Umbilical cord (tissue), 2 donors: Measurements from ENCODE around the gene ODF2. TPM values are rescaled to one million over a fixed set of nuclear protein-coding genes. Genes with fewer than 3 reads are reported as not detected.
"Not testable (repeated sequence)": the region's sequence is repeated elsewhere in the genome, so short reads cannot be mapped to it uniquely, and the experiment has no call there.

Experiments
- DNase-seq: peaks from one replicate; pipeline ENCODE4 v3.0.0-alpha.2; 2015; ENCODE audit warnings: low spot score
- total RNA-seq: library from RNA; depleted of rRNA; stranded (reverse); fragments of >200 nt; gene quantifications from one replicate; pipeline ENCODE4 v1.2.3, GENCODE V29; 2014; ENCODE audit warnings: low replicate concordance; ENCODE audit not compliant: insufficient read depth

Gene ODF2
- total RNA-seq, 1 donor from 2014 or later, result 16.6 TPM

DNA sequence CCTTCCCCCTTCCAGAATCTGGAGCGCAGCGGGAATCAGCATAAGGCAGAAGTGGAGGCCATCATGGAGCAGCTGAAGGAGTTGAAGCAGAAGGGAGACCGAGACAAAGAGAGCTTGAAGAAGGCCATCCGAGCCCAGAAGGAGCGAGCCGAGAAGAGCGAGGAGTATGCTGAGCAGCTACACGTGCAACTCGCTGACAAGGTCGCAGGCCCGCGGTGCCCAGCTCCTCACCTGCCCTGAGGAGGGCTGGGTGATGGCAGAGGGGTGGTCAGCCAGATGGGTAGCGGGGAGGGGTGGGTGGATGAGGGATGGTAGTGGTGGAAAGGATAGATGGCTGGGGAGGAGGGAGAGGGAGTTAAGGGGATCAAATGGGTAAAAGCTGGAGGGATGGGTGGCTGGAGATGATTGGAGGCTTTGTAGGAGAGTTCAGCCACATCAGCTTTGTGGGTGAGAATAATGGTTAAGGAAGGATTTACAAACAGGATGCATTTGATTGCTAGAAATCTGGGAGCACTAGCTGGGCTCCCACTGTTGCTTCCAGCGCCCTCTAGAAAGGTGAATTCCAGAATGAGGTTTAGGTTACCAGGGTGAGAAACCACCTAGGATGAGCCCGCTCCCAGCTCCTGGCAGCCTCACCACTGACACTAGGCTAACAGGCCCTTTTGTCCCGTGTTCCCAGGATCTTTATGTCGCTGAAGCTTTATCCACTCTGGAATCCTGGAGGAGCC is 29.0 kb downstream of the ODF2 start:
- DNase-seq, result no peak

DNA sequence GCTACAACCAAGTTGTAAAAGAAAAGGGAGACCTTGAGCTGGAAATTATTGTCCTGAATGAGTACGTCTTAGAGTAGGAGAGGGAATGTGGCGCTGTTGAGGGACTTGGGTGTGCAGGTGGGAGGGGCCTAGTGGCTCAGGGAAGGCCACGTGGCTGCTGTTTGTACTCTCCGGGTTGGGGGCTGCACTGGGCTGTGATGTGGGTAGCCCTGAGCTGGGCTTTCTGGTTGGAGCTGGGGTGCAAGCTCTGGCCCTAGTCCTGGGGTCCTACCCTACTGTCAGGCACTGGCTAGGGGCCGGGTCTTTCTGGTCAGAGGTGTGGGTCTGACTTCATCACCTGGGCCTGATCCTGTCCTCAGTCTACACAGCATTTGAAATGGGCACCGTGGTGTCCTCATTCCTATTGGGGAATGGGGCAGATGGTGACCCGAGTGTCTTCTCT is 29.6 kb downstream of the ODF2 start:
- no peak for DNase-seq

GRCh38 chr9:128486201-128486600 is 30.4 kb downstream of the ODF2 start:
- DNase-seq, result no peak

DNA sequence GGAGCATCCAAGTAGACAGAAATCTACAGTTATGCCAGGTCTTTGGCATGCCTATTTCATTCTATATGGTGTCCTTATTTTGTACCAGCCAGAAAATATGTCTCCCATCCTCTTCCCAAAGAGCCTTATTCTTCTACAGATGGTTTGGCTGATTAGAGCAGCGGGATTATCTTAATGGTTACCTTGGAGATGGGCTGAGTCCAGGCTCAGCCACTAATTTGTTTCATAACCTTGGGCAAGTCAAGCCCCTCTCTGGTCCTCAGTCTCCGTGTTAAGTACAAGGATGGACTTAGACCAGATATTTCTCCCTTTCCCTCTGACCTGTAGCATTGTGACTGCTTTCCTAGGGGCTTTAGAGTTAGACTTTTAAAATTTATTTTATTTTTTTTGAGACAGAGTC is 37.6 kb downstream of the ODF2 start:
- no peak for DNase-seq

GRCh38 chr9:128494108-128494745 is 38.4 kb downstream of the ODF2 start:
- DNase-seq, result peak; percentile 59

DNA sequence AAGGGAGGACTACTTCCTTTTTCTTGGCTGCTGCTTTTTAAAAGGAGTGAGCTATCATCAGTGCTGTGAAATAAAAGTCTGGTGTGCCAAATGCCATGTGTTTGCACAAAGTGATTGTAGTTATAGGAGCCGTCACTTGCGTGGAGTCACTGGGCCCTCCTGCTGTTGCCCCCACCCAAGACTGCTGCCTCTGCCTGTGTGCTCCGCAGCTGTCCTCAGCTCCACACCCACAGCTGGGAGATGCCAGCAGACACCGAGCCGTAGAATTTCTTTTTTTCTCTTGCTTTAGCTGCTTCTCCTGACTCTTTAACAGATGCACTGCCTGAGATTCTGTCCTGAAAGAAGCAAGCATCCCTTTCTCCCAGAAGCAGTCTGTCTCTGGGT is 38.9 kb downstream of the ODF2 start:
- no peak for DNase-seq

DNA sequence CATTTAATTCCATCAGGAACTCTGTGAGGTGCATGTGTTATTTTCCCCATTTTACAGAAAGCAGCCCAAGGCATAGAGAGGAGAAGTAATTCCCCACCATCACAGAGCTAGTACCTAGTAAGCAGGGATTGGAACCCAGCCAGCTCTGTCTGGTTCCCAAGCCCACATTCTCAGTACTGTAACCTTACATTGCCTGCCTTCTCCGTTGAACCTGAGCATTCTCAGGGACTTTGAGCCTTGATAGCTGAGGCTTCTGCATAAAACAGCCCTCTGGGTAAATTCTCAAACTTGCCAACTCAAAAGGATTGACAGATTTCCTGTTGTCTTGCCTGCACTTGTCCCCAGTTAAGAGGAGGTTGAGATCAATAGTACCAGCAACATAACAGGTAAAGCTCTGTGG is 39.5 kb downstream of the ODF2 start:
- no peak for DNase-seq

GRCh38 chr9:128495804-128496417 is 40.1 kb downstream of the ODF2 start:
- no peak for DNase-seq

DNA sequence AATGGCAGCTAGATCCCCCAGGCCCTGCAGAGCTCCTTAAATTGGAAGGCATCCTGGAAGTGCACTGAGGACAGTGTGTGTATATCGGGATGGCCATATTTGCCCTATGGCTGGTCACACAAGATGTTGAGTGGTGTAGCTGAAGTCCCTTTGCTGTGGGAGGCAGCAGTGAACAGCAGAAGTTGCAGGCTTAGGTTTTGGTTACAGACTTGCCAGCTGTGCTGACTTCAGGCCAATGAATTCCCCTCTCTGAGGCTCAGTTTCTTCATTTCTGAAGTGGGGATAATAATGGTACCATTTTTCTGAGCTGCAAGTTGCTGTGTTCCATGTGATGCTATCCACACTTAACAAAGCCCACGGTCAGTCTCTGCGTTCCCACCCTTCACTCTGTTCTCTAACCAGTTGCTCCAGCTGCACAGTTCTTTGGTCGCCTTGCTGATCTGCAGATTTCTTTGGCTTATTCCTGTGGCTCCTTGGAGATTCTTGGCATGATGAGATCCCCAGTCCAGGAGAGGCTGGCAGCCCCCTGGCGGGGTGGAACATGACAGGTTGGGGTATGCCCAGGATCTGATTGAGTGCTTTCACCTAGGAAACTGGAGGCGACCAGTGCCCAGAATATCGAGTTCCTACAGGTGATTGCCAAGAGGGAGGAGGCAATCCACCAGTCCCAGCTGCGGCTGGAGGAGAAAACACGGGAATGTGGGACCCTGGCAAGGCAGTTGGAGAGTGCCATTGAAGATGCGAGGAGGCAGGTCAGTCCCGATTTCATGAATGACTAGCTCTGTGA is 42.2 kb downstream of the ODF2 start:
- no peak for DNase-seq

GRCh38 chr9:128498911-128499310 is 43.1 kb downstream of the ODF2 start:
- no peak for DNase-seq

- no peak for DNase-seq
Observed at GRCh38 chr9:128499920-128500319, 44.1 kb downstream of the ODF2 start.

GRCh38 chr9:128503415-128503825 is 47.6 kb downstream of the ODF2 start:
- DNase-seq, result peak; percentile 89

DNA sequence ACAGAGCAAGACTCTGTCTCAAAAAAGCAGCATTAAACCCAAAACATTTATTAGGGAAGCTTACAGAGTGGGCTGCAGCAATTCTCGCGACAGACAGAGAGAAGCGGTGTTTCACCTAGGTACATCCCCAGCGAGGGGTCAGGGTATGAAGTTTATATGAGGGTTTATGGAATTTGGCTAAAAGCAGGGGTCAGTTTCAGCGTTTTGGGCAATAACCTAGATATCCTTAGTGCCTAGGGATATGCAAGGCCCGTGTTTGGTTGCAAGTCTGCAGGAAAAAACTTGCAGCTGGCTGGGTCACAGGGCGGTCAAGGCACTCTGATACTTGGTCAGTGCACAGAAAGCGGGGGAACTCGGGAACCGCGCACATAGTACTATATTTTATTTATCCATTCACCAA is 48.1 kb downstream of the ODF2 start:
- DNase-seq, result peak; percentile 38

DNA sequence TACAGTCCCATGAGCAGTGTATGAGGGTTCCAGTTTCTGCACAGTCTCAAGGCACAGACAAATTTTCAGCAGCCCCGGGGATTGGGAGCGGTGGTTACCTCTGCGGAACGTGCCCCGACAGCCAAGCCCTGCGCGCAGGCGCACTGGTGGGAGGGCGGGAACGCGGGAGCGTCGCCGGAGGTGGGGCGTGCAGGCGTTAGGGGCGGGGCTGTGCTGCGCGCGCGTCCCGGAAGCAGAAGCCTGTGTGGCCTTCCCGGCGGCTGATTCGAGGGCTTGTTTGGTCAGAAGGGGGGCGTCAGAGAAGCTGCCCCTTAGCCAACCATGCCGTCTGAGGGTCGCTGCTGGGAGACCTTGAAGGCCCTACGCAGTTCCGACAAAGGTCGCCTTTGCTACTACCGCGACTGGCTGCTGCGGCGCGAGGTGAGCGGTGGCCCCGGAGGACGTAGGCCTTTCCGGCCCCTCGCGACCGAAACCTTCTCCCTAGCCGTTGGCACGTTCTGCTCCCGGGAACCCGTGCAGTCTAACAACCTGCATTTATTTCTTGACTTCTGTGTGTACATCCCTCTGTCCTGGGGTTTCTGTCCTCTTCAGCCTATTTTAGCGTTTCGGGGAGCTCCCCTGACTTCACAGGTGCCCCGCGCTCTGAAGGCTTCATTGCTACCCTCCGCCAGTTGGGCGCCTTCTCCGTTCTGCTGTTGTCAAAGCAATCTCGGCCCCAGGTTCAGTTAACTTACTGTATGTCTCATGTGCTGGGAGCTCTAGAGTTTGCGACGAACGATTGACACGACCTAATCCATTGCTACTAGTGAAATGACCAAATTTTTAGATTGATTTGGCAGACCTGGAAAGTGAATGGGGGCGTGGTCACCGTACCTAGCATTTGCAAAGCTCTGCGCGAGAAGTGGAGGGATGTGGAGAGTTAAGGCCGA is 48.9 kb downstream of the ODF2 start, which contains the start of gene GLE1:
Gene GLE1 (plus strand): TSS at position 235 of the 929 bp plus-strand sequence. CDS start 87 bp downstream, at position 322.
- peak; percentile 95 for DNase-seq

GRCh38 chr9:128505414-128505765 is 49.6 kb downstream of the ODF2 start:
- peak; percentile 20 for DNase-seq

- not testable (repeated sequence) for DNase-seq
Observed at GRCh38 chr9:128505906-128506305, 50.1 kb downstream of the ODF2 start.

- no peak for DNase-seq
Observed at GRCh38 chr9:128512820-128513219, 57.0 kb downstream of the ODF2 start.

GRCh38 chr9:128521956-128522355 is 66.2 kb downstream of the ODF2 start:
- DNase-seq, result peak; percentile 50

- DNase-seq, result peak; percentile 91
Observed at GRCh38 chr9:128523199-128523925, 67.6 kb downstream of the ODF2 start.

- no peak for DNase-seq
Observed at GRCh38 chr9:128526720-128527119, 70.9 kb downstream of the ODF2 start.
